ENCODE measurements around the gene TNRC6A. TPM values are rescaled to one million over a fixed set of nuclear protein-coding genes. Genes with fewer than 3 reads are reported as not detected.
"Not testable (repeated sequence)": the region's sequence is repeated elsewhere in the genome, so short reads cannot be mapped to it uniquely, and the experiment has no call there.

Gene TNRC6A
- total RNA-seq, 1 donor from 2014 or later = 79.6 TPM

GRCh38 chr16:24698308-24698707 is 31.1 kb upstream of the TNRC6A start:
- H3K27me3 Mint-ChIP-seq (ENCODE audit: low read depth) = no peaks in the 10 kb centered on the region
- DNase-seq (ENCODE audit: low read depth, low spot score) = no peak
- TF ChIP-seq CTCF (conservative IDR thresholded peaks at IDR 0.05) = no peak
- H3K36me3 Mint-ChIP-seq (ENCODE audit: low read depth) = no peaks in the 10 kb centered on the region
- no peaks in the 10 kb centered on the region for H3K9me3 Mint-ChIP-seq
- no peak overlapping the region for H3K4me3 Mint-ChIP-seq
- no peak overlapping the region for H3K27ac Mint-ChIP-seq (ENCODE audit: unreplicated experiment)
- H3K4me1 Mint-ChIP-seq = no peaks in the 10 kb centered on the region

DNA sequence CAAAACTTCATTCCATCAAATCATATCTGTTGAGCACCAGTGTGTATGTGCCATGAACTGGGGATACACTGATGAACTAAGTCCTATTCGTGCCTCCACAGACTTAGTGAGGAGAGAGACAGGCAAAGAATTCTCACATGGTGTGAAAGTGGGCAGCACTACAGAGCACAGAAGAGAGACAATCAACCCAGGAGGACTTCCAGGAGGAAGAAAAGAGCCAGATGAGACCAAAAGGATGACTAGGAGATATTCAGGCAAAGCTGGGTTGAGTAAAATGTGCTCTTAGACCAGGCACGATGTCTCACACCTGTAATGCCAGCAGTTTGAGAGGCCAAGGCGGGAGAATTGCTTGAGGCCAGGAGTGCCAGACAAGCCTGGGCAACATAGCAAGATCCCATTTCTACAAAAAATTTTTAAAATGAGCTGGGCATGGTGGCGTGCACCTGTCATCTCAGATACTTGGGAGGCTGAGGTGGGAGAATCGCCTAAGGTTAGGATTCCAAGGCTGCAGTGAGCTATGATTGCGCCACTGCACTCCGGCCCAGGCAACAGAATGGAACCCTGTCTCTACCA is 30.2 kb upstream of the TNRC6A start:
- H3K4me1 Mint-ChIP-seq = no peaks in the 10 kb centered on the region
- H3K4me3 Mint-ChIP-seq = no peak overlapping the region
- H3K36me3 Mint-ChIP-seq (ENCODE audit: low read depth) = no peaks in the 10 kb centered on the region
- H3K27ac Mint-ChIP-seq (ENCODE audit: unreplicated experiment) = no peak overlapping the region
- no peaks in the 10 kb centered on the region for H3K9me3 Mint-ChIP-seq
- DNase-seq (ENCODE audit: low read depth, low spot score) = no peak
- no peak for TF ChIP-seq CTCF (conservative IDR thresholded peaks at IDR 0.05)
- no peaks in the 10 kb centered on the region for H3K27me3 Mint-ChIP-seq (ENCODE audit: low read depth)

DNA sequence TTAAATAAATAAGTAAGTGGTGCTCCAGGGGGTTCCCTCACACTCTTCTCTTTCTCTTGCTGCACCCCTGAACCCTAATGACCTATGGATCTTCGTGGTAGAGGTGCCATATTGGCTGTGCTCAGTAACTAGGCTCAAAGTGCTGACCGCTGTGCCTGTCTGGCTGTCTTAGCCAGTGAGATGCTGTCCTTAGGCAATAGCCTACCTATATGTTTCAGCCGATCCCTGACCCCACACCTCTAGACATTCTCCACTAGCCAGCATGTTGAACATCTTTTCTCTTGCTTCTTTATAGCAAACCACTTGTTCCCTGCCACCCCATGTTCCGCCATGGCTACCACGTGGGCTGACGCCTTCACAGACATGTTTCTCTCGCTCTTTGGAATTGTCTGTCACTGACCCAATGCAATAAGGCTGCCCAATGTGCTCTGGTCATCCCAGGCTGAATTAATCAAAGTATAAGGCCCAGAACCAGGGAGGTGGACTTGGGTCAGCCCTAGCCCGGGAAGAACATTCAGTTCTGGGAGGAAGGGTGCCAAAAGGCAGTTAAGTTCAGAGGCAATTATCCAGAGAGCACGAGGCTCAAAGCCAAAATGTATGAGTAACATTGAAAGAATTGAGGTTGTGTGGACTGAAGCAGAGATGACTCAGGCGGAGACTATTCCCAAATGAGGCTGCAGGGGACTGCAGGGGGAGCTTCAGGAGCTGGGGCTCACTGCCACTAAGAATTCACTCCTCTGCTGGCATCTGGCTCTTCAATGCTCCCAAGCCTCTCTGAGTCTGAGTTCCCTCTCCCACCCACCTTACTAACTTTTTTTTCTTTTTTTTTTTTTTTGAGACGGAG is 28.7 kb upstream of the TNRC6A start:
- no peak overlapping the region for H3K4me3 Mint-ChIP-seq
- TF ChIP-seq CTCF (conservative IDR thresholded peaks at IDR 0.05) = no peak
- no peaks in the 10 kb centered on the region for H3K27me3 Mint-ChIP-seq (ENCODE audit: low read depth)
- H3K27ac Mint-ChIP-seq (ENCODE audit: unreplicated experiment) = no peak overlapping the region
- H3K9me3 Mint-ChIP-seq = no peaks in the 10 kb centered on the region
- no peak for DNase-seq (ENCODE audit: low read depth, low spot score)
- no peaks in the 10 kb centered on the region for H3K36me3 Mint-ChIP-seq (ENCODE audit: low read depth)
- H3K4me1 Mint-ChIP-seq = no peaks in the 10 kb centered on the region

DNA sequence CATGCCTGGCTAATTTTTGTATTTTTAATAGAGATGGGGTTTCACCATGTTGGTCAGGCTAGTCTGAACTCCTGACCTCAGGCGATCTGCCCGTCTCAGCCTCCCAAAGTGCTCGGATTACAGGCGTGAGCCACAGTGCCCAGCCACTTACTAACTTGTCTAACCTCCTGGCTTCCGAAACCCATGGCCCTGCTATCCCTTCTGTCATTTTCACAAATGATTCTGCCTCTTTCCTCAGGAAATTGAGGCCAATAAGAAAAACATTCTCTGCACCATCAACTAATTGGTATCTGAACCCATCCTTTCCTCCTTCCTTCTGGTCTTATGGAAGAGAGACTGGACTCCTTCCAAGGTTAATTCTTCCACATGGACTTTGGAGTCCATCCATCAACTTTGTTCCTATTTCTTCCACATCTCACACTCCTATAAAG is 27.9 kb upstream of the TNRC6A start:
- DNase-seq (ENCODE audit: low read depth, low spot score) = no peak
- Mint-ChIP-seq H3K4me3 (no peak overlapping the region), H3K4me1 (no peaks in the 10 kb centered on the region), H3K9me3 (no peaks in the 10 kb centered on the region), H3K27me3 (ENCODE audit: low read depth) (no peaks in the 10 kb centered on the region), H3K36me3 (ENCODE audit: low read depth) (no peaks in the 10 kb centered on the region), H3K27ac (ENCODE audit: unreplicated experiment) (no peak overlapping the region)
- no peak for TF ChIP-seq CTCF (conservative IDR thresholded peaks at IDR 0.05)

- H3K4me3 Mint-ChIP-seq; H3K36me3 Mint-ChIP-seq (ENCODE audit: low read depth); H3K9me3 Mint-ChIP-seq; H3K27ac Mint-ChIP-seq (ENCODE audit: unreplicated experiment); DNase-seq (ENCODE audit: low read depth, low spot score); H3K4me1 Mint-ChIP-seq; H3K27me3 Mint-ChIP-seq (ENCODE audit: low read depth): not testable (repeated sequence)
These were observed 21.7 kb upstream of the TNRC6A start for GRCh38 chr16:24707760-24708159.

DNA sequence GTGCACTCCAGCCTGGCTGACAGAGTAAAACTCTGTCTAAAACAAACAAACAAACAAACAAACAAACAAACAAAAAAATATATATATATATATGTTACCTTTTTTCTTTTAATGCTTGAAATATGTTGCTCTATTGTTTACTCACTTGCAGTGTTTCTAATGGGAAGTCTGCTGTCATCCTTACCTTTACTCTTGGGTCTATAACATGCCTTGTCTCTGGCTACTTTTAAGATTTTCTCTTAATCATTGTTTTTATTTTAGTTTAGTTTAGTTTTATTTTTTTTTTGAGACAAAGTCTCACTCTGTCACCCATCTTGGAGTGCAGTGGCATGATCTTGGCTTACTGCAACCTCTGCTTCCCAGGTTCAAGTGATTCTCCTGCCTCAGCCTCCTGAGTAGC is 16.1 kb upstream of the TNRC6A start:
- no peak overlapping the region for H3K4me3 Mint-ChIP-seq
- TF ChIP-seq CTCF (conservative IDR thresholded peaks at IDR 0.05) = no peak
- no peaks in the 10 kb centered on the region for H3K36me3 Mint-ChIP-seq (ENCODE audit: low read depth)
- H3K4me1 Mint-ChIP-seq = no peaks in the 10 kb centered on the region
- no peak overlapping the region for H3K27ac Mint-ChIP-seq (ENCODE audit: unreplicated experiment)
- no peaks in the 10 kb centered on the region for H3K9me3 Mint-ChIP-seq
- peaks cover 2% of the 10 kb centered on the region for H3K27me3 Mint-ChIP-seq (ENCODE audit: low read depth)
- DNase-seq (ENCODE audit: low read depth, low spot score) = no peak
